ENCODE results near the gene AUTS2.
A peak's percentile ranks its signal among the peaks of the same experiment; 100 is the strongest.

The AUTS2 gene

DNA sequence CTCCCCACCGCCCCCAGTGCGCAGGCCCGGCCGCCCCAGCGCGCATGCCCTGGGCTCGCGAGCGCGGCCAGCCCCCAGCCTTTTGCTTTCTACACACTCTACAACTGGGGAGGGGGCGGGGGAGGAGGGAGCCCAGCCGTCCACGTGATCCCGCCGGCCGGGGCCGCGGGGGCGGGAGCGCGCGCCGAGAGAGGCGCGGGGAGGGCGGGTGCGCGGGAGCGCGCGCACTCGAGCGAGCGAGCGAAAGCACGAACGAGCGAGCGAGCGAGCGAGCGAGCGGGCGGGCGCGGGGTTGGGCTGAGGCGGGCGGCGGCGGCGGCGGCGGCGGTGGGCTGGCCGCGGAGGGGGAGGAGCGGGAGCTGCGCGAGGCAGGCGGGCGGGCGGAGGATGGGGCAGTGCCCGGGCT, at the start of gene AUTS2:
Gene AUTS2 (plus strand): TSS at position 395 of the 406 bp plus-strand sequence. CDS start 1,179 bp downstream, outside the sequence.
- Histone ChIP-seq H3K27me3 (ENCODE audit: control insufficient read depth, insufficient read depth, low read length) (peaks cover 31% of the 10 kb centered on the region), H3K27ac (ENCODE audit: low read length) (no peak within 1 kb of the TSS)
- DNase-seq (ENCODE audit: low read depth, low spot score) = peak; percentile 55

GRCh38 chr7:69550991-69551390, 47.3 kb upstream of the AUTS2 start:
- no peaks in the 10 kb centered on the region; the same call in 1 of the 2 replicates for H3K4me1 ChIP-seq (ENCODE audit: control insufficient read depth, insufficient read depth, low read length)
- H3K36me3 ChIP-seq (ENCODE audit: control insufficient read depth, insufficient read depth, low read length) = no peaks in the 10 kb centered on the region
- no peaks in the 10 kb centered on the region for H3K27me3 ChIP-seq (ENCODE audit: control insufficient read depth, insufficient read depth, low read length)
- no peak for DNase-seq (ENCODE audit: low read depth, low spot score)
- WGBS (ENCODE audit: insufficient coverage, insufficient read length) = no CpG with 5 or more reads among the region's 6 CpGs
- no peaks in the 10 kb centered on the region for H3K9me3 ChIP-seq (ENCODE audit: control insufficient read depth, insufficient read depth, low read length)
- H3K4me3 ChIP-seq (ENCODE audit: low read length) = no peak overlapping the region
- no peak overlapping the region for H3K27ac ChIP-seq (ENCODE audit: low read length)

More for the DNA sequence above, at the start of gene AUTS2:
- H3K9me3 ChIP-seq (ENCODE audit: control insufficient read depth, insufficient read depth, low read length) = no peaks in the 10 kb centered on the region
- peak within 1 kb of the TSS; percentile 65 for H3K4me3 ChIP-seq (ENCODE audit: low read length)
- H3K36me3 ChIP-seq (ENCODE audit: control insufficient read depth, insufficient read depth, low read length) = no peaks in the 10 kb centered on the region
- no peaks in the 10 kb centered on the region for H3K4me1 ChIP-seq (ENCODE audit: control insufficient read depth, insufficient read depth, low read length)
- no CpG with 5 or more reads among the region's 63 CpGs for WGBS (ENCODE audit: insufficient coverage, insufficient read length)

DNA sequence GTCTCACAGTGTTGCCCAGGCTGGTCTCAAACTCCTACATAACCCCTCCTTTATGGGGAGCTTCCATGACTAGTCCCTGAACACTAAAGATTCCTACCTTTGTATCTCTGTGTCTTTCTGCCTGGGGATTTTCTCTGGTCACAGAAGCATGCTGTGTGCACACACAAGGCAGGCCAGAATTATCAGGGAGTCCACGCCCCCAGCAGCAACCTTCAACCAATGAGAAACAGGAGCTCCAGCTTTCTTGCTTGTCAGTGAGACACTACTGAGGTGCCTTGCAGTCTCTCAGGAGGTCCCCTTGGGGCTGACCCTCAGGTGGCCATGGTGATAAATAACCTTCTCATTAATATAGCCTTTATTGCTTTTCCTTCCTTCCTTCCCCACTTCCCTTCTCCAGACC, 45.1 kb upstream of the AUTS2 start:
- Histone ChIP-seq H3K36me3 (ENCODE audit: control insufficient read depth, insufficient read depth, low read length) (no peaks in the 10 kb centered on the region), H3K4me1 (ENCODE audit: control insufficient read depth, insufficient read depth, low read length) (no peaks in the 10 kb centered on the region; the same call in 1 of the 2 replicates), H3K27ac (ENCODE audit: low read length) (no peak overlapping the region), H3K4me3 (ENCODE audit: low read length) (no peak overlapping the region), H3K27me3 (ENCODE audit: control insufficient read depth, insufficient read depth, low read length) (no peaks in the 10 kb centered on the region), H3K9me3 (ENCODE audit: control insufficient read depth, insufficient read depth, low read length) (no peaks in the 10 kb centered on the region)
- DNase-seq (ENCODE audit: low read depth, low spot score) = no peak
- WGBS (ENCODE audit: insufficient coverage, insufficient read length) = no CpG with 5 or more reads among the region's 1 CpG

DNA sequence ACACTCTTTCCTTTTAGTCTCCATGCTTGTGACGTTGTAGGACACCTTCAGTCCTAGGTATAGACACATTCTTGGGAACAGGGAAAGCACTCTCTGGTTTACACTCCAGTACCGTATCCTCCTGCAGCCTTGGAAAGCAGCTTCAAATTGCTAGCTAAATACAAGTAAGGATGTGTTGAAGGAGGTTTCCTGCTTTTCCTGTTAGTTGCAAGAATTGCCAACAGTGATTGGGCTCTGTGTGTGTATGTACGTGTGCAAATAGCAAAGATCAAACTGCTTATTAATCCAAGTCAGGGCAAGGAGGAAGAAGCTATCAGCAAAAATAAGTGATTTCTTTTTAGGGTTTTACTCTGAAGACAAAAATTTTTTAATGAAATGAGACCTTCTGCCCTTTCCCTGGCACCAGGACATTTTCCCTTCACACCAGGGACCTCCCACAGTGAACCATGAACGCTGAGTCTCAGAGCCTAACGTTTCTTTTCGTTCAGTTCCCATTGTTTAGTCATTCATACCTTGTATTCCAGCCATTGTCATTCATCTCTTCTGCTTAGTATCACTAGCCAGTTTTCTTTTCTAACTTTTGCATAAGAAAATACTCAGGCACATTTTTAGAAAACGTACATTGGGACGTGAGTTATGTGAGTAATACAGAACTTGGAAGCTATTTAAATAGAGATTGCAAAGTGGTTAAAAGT, 36.9 kb upstream of the AUTS2 start:
- H3K4me1 ChIP-seq (ENCODE audit: control insufficient read depth, insufficient read depth, low read length) = no peaks in the 10 kb centered on the region
- no peaks in the 10 kb centered on the region for H3K9me3 ChIP-seq (ENCODE audit: control insufficient read depth, insufficient read depth, low read length)
- no peaks in the 10 kb centered on the region for H3K36me3 ChIP-seq (ENCODE audit: control insufficient read depth, insufficient read depth, low read length)
- H3K4me3 ChIP-seq (ENCODE audit: low read length) = no peak overlapping the region
- no peak for DNase-seq (ENCODE audit: low read depth, low spot score)
- no peak overlapping the region for H3K27ac ChIP-seq (ENCODE audit: low read length)
- no peaks in the 10 kb centered on the region for H3K27me3 ChIP-seq (ENCODE audit: control insufficient read depth, insufficient read depth, low read length)
- WGBS (ENCODE audit: insufficient coverage, insufficient read length) = no CpG with 5 or more reads among the region's 8 CpGs

DNA sequence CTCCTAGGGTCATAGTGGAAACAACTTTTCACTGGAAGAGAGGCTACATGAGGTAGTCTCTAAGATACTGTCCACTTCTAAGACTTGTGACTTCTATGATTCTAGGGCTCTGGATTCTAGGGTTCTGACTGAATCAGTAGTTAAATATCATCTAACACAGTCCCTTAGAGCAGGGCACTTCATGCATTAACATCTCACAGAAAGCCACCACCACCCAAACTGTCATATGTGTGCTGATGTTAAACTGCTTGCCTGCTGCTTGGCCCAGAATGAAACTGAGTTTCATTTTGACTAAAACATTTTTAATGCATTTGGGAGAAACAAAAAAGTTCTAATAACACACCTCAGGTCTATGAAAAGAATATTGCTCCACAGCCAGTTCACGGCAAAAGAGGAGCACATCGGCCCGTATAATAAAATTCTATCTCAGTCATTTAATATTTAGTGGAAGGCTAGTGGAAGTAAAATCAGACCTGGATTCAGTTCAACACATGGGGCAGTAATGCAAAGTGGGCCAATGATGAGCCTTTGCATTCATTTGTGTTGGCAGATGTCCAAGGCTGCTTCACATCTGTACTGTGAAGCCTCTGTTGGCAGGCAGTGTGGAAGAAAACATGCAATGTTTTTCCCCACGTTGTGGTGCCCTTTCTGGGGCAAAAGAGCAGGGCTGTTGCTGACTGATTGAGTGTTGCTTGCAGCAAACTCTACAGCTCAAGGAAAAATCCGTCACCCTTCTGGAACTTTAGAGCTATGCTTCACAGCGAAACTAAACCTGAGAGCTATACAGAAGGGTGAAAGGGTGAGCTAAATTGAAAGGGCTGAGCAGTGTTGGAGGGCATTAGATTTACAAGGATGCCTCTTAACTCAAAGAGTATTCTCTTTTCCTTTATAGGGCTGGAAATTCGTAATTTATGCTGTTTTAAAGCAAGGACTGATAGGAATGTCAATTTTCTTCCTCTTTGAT, 33.5 kb upstream of the AUTS2 start:
- Histone ChIP-seq H3K9me3 (ENCODE audit: control insufficient read depth, insufficient read depth, low read length) (no peaks in the 10 kb centered on the region), H3K27ac (ENCODE audit: low read length) (no peak overlapping the region), H3K36me3 (ENCODE audit: control insufficient read depth, insufficient read depth, low read length) (no peaks in the 10 kb centered on the region), H3K27me3 (ENCODE audit: control insufficient read depth, insufficient read depth, low read length) (no peaks in the 10 kb centered on the region), H3K4me1 (ENCODE audit: control insufficient read depth, insufficient read depth, low read length) (no peaks in the 10 kb centered on the region), H3K4me3 (ENCODE audit: low read length) (no peak overlapping the region)
- DNase-seq (ENCODE audit: low read depth, low spot score) = no peak
- WGBS (ENCODE audit: insufficient coverage, insufficient read length) = no CpG with 5 or more reads among the region's 7 CpGs

DNA sequence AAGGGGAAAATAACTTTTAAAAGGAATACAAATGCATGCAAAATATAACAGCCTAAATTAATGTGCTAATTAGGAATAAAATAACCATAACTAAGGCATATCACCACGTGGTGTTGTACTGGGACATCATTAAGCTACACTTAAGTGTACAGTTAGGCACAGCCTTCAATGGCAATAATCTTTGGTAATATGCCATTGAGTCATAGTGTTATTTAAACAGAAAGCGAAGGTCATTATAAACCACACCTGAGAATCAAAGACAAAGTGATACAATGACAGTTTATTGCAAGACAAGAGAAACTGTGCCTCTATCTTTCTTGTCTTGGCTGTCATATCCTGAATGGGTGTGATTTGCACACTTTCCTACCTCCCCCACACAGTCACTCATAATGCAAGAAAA, 30.5 kb upstream of the AUTS2 start:
- Histone ChIP-seq H3K4me1 (ENCODE audit: control insufficient read depth, insufficient read depth, low read length) (no peaks in the 10 kb centered on the region), H3K36me3 (ENCODE audit: control insufficient read depth, insufficient read depth, low read length) (no peaks in the 10 kb centered on the region), H3K27ac (ENCODE audit: low read length) (no peak overlapping the region), H3K4me3 (ENCODE audit: low read length) (no peak overlapping the region), H3K9me3 (ENCODE audit: control insufficient read depth, insufficient read depth, low read length) (no peaks in the 10 kb centered on the region), H3K27me3 (ENCODE audit: control insufficient read depth, insufficient read depth, low read length) (no peaks in the 10 kb centered on the region)
- no peak for DNase-seq (ENCODE audit: low read depth, low spot score)
- WGBS (ENCODE audit: insufficient coverage, insufficient read length) = no CpG with 5 or more reads among the region's 2 CpGs

GRCh38 chr7:69568266-69568665, 30.0 kb upstream of the AUTS2 start:
- no peaks in the 10 kb centered on the region for H3K36me3 ChIP-seq (ENCODE audit: control insufficient read depth, insufficient read depth, low read length)
- no peaks in the 10 kb centered on the region for H3K9me3 ChIP-seq (ENCODE audit: control insufficient read depth, insufficient read depth, low read length)
- no peaks in the 10 kb centered on the region for H3K4me1 ChIP-seq (ENCODE audit: control insufficient read depth, insufficient read depth, low read length)
- H3K27ac ChIP-seq (ENCODE audit: low read length) = no peak overlapping the region
- WGBS (ENCODE audit: insufficient coverage, insufficient read length) = no CpG with 5 or more reads among the region's 6 CpGs
- no peaks in the 10 kb centered on the region for H3K27me3 ChIP-seq (ENCODE audit: control insufficient read depth, insufficient read depth, low read length)
- no peak for DNase-seq (ENCODE audit: low read depth, low spot score)
- no peak overlapping the region for H3K4me3 ChIP-seq (ENCODE audit: low read length)

DNA sequence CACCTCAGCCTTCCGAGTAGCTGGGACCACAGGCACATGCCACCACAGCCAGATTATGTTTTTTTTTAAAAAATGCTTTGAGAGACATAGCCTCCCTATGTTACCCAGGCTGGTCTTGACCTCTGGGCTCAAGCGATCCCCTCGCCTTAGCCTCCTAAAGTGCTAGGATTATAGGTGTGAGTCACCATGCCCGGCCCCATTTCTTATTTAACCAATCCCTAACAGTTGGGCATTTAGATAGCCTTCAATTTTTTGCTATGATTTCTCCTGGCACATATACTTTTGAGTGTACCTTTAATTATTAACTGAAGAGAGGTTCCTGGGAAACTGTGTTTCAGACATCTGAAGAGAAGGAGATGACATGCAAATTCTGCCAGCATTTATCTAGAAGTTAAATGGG, 22.6 kb upstream of the AUTS2 start:
- no peaks in the 10 kb centered on the region for H3K36me3 ChIP-seq (ENCODE audit: control insufficient read depth, insufficient read depth, low read length)
- no peak overlapping the region for H3K27ac ChIP-seq (ENCODE audit: low read length)
- H3K9me3 ChIP-seq (ENCODE audit: control insufficient read depth, insufficient read depth, low read length) = no peaks in the 10 kb centered on the region
- no peaks in the 10 kb centered on the region for H3K27me3 ChIP-seq (ENCODE audit: control insufficient read depth, insufficient read depth, low read length)
- no CpG with 5 or more reads among the region's 4 CpGs for WGBS (ENCODE audit: insufficient coverage, insufficient read length)
- DNase-seq (ENCODE audit: low read depth, low spot score) = no peak
- H3K4me1 ChIP-seq (ENCODE audit: control insufficient read depth, insufficient read depth, low read length) = no peaks in the 10 kb centered on the region
- H3K4me3 ChIP-seq (ENCODE audit: low read length) = no peak overlapping the region

DNA sequence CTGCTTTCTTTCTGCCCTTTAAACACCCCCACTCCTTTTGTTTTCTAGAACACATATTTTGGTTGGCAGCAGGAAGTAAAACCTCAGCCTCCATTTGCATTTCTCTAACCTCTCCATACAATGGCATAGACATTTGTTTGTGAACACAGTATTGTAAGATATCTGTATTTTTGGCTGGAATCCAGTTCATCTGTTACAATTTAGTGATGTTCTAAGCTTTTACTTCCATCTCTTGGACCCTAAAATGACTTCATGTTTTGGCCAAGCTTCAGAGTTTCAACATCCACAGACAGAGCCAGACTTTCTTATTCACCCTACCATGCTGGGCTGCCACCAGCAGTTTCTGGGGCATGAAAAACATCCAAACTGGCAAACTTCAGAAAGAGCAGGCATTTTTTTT, 21.1 kb upstream of the AUTS2 start:
- Histone ChIP-seq H3K36me3 (ENCODE audit: control insufficient read depth, insufficient read depth, low read length) (no peaks in the 10 kb centered on the region), H3K9me3 (ENCODE audit: control insufficient read depth, insufficient read depth, low read length) (no peaks in the 10 kb centered on the region), H3K27me3 (ENCODE audit: control insufficient read depth, insufficient read depth, low read length) (no peaks in the 10 kb centered on the region), H3K4me1 (ENCODE audit: control insufficient read depth, insufficient read depth, low read length) (no peaks in the 10 kb centered on the region), H3K4me3 (ENCODE audit: low read length) (no peak overlapping the region), H3K27ac (ENCODE audit: low read length) (no peak overlapping the region)
- DNase-seq (ENCODE audit: low read depth, low spot score) = no peak

GRCh38 chr7:69585169-69585568, 13.1 kb upstream of the AUTS2 start:
- DNase-seq (ENCODE audit: low read depth, low spot score) = no peak
- H3K36me3 ChIP-seq (ENCODE audit: control insufficient read depth, insufficient read depth, low read length) = no peaks in the 10 kb centered on the region
- H3K27me3 ChIP-seq (ENCODE audit: control insufficient read depth, insufficient read depth, low read length) = no peaks in the 10 kb centered on the region
- no peaks in the 10 kb centered on the region for H3K9me3 ChIP-seq (ENCODE audit: control insufficient read depth, insufficient read depth, low read length)
- no CpG with 5 or more reads among the region's 1 CpG for WGBS (ENCODE audit: insufficient coverage, insufficient read length)
- H3K27ac ChIP-seq (ENCODE audit: low read length) = no peak overlapping the region
- no peak overlapping the region for H3K4me3 ChIP-seq (ENCODE audit: low read length)
- no peaks in the 10 kb centered on the region for H3K4me1 ChIP-seq (ENCODE audit: control insufficient read depth, insufficient read depth, low read length)
